NCI-H128 (cell line): ENCODE data around the gene NIT2.
"Not testable (repeated sequence)": the region's sequence is repeated elsewhere in the genome, so short reads cannot be mapped to it uniquely, and the experiment has no call there.

Experiments
- DNase-seq: peaks from one replicate; lab custom pipeline; 2025; ENCODE audit not compliant: unreplicated experiment; lab: John Stamatoyannopoulos, UW

Gene NIT2

DNA sequence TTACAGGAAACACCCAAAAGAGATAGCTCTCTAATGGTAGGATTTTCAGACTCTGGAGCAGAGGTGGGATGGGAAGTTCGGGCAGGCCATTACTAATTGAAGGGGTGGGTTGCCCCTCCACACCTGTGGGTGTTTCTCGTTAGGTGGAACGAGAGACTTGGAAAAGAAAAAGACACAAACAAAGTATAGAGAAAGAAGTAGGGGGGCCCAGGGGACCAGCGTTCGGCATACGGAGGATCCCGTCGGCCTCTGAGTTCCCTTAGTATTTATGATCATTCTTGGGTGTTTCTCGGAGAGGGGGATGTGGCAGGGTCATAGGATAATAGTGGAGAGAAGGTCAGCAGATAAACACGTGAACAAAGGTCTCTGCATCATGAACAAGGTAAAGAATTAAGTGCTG lies 1.7 kb downstream of the NIT2 start:
- DNase-seq = not testable (repeated sequence)

DNA sequence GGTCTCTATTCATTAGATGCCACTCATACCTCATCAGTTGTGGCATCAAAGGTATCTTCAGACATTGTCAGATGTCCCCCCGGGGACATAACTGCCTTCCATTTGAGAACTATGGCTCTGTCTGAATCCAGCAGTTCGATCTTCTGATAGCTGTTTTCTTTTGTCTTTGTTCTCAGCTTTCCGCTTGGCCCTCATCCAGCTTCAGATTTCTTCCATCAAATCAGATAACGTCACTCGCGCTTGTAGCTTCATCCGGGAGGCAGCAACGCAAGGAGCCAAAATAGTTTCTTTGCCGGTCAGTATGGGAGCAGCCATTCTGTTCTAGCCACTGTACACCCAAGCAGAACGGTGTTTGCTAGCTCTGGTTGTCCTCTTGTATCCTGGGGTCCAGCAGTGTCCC lies 4.4 kb downstream of the NIT2 start:
- no peak for DNase-seq

GRCh38 chr3:100339786-100340185 lies 5.2 kb downstream of the NIT2 start:
- no peak for DNase-seq

- DNase-seq = no peak
These were observed 6.0 kb downstream of the NIT2 start for GRCh38 chr3:100340527-100340926.

GRCh38 chr3:100348727-100349126 lies 14.2 kb downstream of the NIT2 start:
- no peak for DNase-seq

DNA sequence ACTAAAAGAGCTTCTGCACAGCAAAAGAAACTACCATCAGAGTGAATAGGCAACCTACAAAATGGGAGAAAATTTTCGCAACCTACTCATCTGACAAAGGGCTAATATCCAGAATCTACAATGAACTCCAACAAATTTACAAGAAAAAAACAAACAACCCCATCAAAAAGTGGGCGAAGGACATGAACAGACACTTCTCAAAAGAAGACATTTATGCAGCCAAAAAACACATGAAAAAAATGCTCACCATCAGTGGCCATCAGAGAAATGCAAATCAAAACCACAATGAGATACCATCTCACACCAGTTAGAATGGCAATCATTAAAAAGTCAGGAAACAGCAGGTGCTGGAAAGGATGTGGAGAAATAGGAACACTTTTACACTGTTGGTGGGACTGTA lies 17.2 kb downstream of the NIT2 start:
- DNase-seq = not testable (repeated sequence)

DNA sequence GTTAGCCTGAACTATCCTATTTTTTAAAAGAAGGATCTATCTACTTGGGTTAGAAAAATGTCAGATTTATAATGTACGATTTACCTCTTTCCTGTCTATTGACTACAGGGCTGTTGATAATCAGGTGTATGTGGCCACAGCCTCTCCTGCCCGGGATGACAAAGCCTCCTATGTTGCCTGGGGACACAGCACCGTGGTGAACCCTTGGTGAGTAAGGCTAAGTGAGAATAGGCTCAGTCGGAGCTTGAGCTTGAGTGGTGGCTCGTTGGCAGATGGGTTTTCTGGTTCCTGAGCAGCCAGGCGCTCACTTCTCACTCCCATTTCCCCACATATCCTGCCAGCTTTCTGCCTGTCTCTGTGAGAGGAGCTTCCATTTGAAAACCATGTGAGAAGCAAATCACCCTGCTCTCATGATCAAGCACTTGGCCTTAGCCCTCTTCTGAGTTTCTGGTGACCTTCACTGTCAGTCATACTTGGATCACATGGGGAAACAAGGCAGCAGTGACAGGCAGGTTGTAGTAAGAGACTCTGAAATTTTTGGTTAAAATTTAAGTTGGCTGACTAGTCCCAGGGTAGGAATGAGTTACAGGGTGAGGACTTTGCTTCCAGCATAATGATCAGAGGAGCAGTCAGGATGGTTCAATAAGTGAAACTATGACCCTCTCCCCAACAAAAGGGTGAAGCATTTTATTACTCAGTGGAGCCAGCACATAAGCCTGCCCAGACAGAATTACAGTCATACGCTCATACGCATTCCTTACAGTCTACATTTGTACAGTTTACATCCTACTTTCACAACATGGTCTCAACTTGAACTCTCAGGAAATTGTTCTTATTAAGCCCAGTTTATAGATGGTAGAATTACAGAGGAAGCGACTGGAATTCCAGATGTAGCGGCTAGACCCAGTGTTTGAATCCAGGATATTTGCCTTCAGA lies 18.0 kb downstream of the NIT2 start:
- no peak for DNase-seq

DNA sequence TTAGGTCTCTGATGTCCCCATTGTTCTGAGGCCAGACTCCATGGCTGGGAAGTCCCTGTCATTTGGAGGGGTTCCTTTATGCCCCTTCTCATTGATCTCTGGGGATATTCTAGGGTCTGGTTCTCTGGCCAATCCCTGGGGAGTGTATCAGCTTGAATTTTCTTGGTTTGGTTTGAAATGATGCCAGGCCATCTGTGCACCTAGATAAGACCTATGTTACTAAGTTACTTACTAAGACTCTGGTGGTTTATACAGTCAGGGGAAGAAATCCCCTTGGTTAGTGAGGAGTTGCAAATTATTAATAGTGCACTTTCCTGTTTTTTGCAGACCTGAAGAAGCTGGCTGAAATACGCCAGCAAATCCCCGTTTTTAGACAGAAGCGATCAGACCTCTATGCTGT lies 20.3 kb downstream of the NIT2 start:
- no peak for DNase-seq

- DNase-seq = no peak
These were observed 23.9 kb downstream of the NIT2 start for GRCh38 chr3:100358413-100358812.

DNA sequence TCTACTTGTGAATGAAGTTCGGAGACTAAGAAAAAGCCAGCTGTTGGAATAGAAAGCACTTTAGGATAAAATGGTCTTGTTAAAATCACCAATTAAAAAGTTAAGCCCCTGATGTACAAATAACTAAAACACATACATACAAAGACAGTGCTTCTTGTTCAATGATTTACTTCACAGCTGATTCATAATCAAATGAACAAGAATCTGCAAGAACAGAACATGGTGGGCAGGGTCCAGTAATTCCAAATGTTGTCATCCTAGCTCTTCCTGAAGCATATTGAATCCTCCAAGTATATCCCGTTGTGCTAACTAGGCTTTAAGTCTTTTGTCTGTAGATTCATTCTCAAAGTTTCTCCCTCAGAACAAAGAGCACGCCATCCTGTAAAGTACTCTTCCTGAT lies 24.5 kb downstream of the NIT2 start:
- no peak for DNase-seq

DNA sequence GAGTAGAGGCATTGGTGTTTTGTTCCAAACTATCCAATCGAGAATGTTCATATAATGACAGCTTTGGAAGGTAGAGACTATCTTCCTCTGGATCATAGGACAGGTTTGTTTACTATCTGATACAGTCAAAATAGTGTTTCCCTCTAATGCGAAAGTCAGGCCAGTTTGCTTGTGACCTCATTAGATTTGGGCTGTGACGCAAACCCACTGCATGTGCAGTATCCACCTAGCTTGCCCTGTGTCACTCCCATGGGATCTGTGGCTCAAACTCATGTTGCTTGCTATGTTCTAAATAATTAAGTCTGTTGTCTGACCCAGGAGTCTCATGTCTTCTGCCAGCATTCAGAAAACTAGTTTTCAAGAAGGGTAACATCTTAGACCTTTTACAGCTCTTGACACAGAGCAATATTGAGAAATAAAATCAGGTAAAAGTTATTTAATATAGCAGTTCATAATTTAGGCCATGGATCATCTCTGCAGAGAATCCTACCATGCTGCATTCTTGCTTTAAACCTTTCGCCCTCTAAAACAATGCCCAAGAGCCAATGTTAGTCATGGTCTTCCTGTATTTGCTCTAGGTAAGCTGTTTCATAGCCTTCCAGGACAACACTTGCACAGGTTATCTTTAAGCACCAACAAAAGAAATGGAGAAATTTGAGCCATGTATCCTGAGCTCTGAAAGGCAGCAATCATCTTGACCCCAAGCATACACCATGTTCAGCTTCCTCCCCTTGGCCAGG lies 26.4 kb downstream of the NIT2 start:
- no peak for DNase-seq

DNA sequence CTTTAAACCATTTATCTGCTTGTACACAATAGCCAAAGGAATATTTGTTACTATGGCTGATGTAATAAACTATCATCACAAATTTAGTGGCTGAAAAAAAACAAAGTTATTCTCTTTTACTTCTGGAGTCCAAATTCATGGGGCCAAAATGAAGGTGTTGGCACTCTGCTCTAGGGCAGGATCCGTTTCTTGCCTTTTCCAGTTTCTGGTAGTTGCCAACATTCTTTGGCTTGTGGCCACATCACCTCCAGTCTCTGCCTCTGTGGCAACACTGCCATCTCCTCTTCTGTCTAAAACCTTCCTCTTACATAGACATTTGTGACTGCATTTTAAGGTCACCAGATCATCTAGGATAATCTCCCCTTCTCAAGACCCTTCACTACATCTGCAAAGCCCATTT lies 27.3 kb downstream of the NIT2 start:
- DNase-seq = no peak

GRCh38 chr3:100364421-100364820 lies 29.9 kb downstream of the NIT2 start:
- DNase-seq = no peak

GRCh38 chr3:100366424-100366823 lies 31.9 kb downstream of the NIT2 start:
- no peak for DNase-seq

DNA sequence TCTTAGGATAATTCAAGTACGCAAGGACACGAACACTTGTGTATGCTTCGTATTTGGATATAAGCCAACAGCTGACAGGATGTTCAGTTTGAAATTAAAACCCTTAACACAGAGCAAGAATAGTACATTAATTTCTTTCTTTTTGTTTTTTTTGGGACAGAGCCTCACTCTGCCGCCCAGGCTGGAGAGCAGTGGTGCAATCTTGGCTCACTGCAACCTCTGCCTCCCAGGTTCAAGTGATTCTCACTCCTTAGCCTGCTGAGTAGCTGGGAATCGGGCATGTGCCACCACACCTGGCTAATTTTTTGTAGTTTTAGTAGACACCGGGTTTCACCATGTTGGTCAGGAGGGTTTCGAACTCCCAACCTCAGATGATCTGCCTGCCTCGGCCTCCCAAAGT lies 33.9 kb downstream of the NIT2 start:
- no peak for DNase-seq

GRCh38 chr3:100370756-100371155 lies 36.2 kb downstream of the NIT2 start:
- DNase-seq = no peak

GRCh38 chr3:100374521-100374920 lies 40.0 kb downstream of the NIT2 start:
- no peak for DNase-seq

- DNase-seq = no peak
These were observed 41.7 kb downstream of the NIT2 start for GRCh38 chr3:100376301-100376700.

DNA sequence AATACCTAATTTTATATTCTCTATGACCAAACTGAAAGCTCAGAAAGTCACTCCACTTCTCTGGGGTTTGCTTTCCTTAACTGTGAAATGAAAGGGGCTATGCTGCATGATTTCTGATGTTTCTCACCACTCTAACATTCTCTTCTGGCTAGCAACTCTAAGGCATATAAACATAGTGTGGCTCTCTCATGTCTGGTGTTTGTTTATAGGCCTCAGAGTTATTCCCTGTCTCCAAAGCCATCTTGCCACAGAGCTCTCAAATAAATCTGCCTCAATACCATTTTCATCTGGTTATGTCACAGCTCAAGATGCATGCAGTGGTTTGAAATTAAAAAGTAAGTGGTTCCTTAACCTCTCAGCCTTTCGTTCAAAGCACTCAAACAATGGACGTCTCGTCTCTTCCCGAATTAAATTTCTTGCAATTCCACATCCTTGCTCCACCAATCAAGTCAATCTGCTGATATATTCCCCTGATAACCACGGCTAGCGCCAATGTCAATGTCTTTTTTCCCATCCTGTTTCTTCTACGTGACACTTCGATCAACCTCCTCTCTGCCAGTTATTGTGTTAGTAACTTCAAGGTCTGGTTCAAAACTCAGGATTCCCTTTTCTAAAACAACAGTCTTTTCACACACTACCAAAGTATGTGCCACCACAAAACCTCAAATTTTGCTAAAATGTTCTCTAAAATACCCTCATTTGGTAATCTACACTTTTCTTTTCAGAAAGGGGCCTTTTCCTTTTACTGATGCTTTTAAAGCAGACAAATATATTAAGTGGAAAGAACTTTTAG lies 50.4 kb downstream of the NIT2 start:
- no peak for DNase-seq

DNA sequence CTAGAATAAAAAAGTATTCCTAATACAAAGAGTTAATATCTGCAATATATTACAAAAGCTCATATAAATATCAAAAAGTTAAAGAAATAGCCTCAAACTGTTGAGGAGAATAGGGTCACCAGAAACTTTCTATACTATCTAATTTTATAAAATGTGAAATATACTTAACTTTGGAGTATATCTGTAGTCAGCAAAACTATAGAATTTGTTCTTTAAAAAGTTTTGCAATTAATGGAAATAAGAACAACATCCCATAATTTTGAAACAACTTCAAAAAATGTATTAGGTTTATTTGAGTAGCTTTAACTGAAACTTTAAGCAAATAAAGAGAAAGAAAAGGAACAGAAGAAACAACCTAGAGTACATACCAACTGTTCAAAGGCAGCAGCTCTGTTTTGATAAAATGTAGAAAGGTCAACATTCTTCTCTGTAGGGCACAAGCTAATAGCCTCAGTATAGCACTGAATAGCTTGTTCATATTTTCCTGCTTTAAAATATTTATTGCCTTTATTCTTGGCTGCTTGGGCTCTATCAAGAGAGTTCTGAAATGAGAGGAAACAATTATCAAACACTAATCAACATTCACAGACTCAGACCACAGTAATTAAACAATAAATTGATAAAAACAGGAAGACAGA lies 52.0 kb downstream of the NIT2 start:
- no peak for DNase-seq

DNA sequence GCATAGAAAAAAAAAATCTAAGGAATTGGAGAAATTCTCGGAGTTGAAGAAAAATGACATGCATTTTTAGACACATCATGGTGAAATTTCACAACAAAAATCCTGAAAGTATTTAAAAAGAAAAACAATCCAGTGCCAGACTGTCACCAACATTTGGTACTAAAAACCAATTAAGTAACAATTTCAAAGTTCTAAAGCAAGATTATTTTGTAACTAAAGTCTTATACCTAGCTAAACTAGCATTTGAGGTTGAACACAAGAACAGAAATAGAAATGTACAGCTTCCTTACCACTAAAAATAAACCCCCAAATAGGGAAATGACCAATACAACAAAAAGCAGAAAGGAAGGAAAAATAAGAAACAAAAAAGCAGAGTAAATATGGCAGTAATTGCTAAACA lies 54.5 kb downstream of the NIT2 start:
- no peak for DNase-seq
